Measurements from ENCODE around the gene VPREB1.
"Not testable (repeated sequence)": the region's sequence is repeated elsewhere in the genome, so short reads cannot be mapped to it uniquely, and the experiment has no call there.

VPREB1 gene

GRCh38 chr22:22246706-22247105 is 2.1 kb downstream of the VPREB1 start:
- no peak for DNase-seq

GRCh38 chr22:22248878-22249277 is 4.3 kb downstream of the VPREB1 start:
- DNase-seq: no peak

- DNase-seq: not testable (repeated sequence)
Measured at GRCh38 chr22:22250651-22251050, 6.1 kb downstream of the VPREB1 start.

GRCh38 chr22:22256133-22256532 is 11.5 kb downstream of the VPREB1 start:
- DNase-seq: not testable (repeated sequence)

- not testable (repeated sequence) for DNase-seq
Measured at GRCh38 chr22:22258597-22259415, 14.2 kb downstream of the VPREB1 start.

GRCh38 chr22:22260169-22260568 is 15.6 kb downstream of the VPREB1 start:
- not testable (repeated sequence) for DNase-seq

- not testable (repeated sequence) for DNase-seq
Measured at GRCh38 chr22:22260586-22260985, 16.0 kb downstream of the VPREB1 start.

GRCh38 chr22:22262332-22263074 is 17.9 kb downstream of the VPREB1 start:
- DNase-seq: not testable (repeated sequence)

- not testable (repeated sequence) for DNase-seq
Measured at GRCh38 chr22:22263823-22264222, 19.2 kb downstream of the VPREB1 start.

- DNase-seq: not testable (repeated sequence)
Measured at GRCh38 chr22:22270036-22270676, 25.6 kb downstream of the VPREB1 start.

- not testable (repeated sequence) for DNase-seq
Measured at GRCh38 chr22:22277423-22277822, 32.8 kb downstream of the VPREB1 start.

- not testable (repeated sequence) for DNase-seq
Measured at GRCh38 chr22:22284962-22285756, 40.6 kb downstream of the VPREB1 start.

GRCh38 chr22:22286390-22287105 is 42.0 kb downstream of the VPREB1 start:
- not testable (repeated sequence) for DNase-seq

GRCh38 chr22:22287106-22287626 is 42.6 kb downstream of the VPREB1 start:
- not testable (repeated sequence) for DNase-seq

- DNase-seq: not testable (repeated sequence)
Measured at GRCh38 chr22:22289666-22290065, 45.1 kb downstream of the VPREB1 start.

GRCh38 chr22:22291129-22291806 is 46.7 kb downstream of the VPREB1 start:
- not testable (repeated sequence) for DNase-seq

- not testable (repeated sequence) for DNase-seq
Measured at GRCh38 chr22:22292656-22293055, 48.1 kb downstream of the VPREB1 start.

GRCh38 chr22:22293436-22293835 is 48.9 kb downstream of the VPREB1 start:
- DNase-seq: not testable (repeated sequence)

GRCh38 chr22:22294641-22295040 is 50.1 kb downstream of the VPREB1 start:
- not testable (repeated sequence) for DNase-seq
